NCI-H146 treated with DMSO at 0.1 percent for 48 hours (cell line): ENCODE measurements around the gene NSUN2.

Experiments used
- DNase-seq: peaks from one replicate; lab custom pipeline; 2025; ENCODE audit not compliant: unreplicated experiment; lab: John Stamatoyannopoulos, UW

The NSUN2 gene

GRCh38 chr5:6606884-6607558, 25.8 kb downstream of the NSUN2 start:
- no peak for DNase-seq

- no peak for DNase-seq
Measured at GRCh38 chr5:6604946-6605345, 27.9 kb downstream of the NSUN2 start.

GRCh38 chr5:6604341-6604740, 28.5 kb downstream of the NSUN2 start:
- no peak for DNase-seq

DNA sequence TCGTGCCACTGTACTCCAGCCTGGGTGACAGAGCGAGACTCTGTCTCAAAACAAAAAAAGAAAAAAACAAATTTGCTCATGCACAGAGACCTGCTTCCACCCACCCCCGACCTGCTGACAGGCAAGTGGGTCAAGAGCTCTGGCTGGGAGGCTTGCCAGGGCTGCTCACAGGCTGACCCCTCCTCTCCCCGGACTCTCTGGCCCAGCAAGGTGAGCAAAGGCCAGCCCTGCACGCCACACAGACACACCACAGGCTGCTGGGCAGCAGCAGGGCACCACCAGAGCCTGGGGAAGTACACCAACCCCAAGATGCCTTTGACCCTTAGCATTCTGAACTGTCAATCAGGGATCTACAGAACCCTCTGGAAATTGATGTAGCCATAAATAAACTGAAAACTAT, 29.2 kb downstream of the NSUN2 start:
- no peak for DNase-seq

DNA sequence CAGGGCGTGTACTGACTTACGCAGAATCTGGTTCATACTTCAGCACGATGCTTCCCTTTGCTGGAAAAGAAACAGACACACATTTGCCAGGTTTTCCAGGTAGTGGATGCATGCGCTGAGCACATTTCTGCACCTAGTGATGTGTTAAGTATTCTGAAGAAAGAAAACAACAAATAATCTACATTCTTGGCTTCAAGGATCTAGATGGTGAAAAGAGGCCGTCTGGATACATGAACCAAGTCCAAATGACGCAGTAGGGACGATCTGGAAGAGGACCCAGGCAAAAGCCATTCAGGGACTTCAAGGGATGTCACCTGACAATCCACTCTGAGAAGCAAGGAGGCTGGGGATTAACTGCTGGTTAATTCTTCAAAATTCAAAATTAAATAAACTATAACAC, 30.4 kb downstream of the NSUN2 start:
- DNase-seq: no peak

- DNase-seq: no peak
Measured at GRCh38 chr5:6601816-6602215, 31.0 kb downstream of the NSUN2 start.

DNA sequence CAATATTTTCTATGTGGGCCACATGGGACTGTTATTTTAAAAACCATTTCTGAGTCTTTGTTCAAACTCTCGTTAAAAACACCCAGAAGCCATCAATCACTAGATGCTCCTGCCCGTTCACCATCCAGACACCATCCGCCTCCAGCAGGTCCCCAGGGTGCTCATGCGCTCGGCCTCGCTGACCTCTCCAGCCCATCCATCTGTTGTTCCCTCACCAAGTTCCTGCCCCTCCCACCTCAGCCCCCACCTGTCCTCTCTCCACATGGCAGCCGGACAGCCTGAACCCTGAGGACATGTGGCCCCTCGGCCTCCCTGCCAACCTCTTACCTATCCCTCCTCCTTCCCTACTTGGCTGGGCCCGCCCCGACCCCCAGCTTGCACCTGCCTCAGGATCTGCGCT, 31.6 kb downstream of the NSUN2 start:
- DNase-seq: no peak

- DNase-seq: no peak
Measured at GRCh38 chr5:6599739-6600138, 33.1 kb downstream of the NSUN2 start.

GRCh38 chr5:6598351-6598900, 34.4 kb downstream of the NSUN2 start:
- no peak for DNase-seq

DNA sequence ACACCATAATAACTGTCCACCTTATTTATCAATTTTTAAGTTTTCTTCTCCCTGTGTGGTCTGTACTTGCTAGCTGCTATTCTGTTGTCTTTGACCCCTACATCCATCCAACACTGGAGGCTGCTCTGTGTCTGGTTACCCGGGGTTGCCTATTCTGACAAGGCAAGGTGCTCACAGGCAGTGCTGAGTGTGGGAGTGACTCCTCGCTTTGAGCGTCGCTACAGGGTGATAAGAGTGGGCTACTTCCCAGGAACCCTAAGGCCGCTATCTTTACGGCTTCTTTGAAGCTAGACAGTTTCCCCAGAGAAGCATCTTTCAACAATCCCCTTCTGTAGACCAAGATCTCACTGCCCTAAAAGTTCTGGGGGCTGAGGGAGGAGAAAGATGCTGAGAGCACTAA, 35.3 kb downstream of the NSUN2 start:
- DNase-seq: no peak

- no peak for DNase-seq
Measured at GRCh38 chr5:6596388-6596787, 36.5 kb downstream of the NSUN2 start.

- DNase-seq: no peak
Measured at GRCh38 chr5:6595405-6595804, 37.4 kb downstream of the NSUN2 start.

DNA sequence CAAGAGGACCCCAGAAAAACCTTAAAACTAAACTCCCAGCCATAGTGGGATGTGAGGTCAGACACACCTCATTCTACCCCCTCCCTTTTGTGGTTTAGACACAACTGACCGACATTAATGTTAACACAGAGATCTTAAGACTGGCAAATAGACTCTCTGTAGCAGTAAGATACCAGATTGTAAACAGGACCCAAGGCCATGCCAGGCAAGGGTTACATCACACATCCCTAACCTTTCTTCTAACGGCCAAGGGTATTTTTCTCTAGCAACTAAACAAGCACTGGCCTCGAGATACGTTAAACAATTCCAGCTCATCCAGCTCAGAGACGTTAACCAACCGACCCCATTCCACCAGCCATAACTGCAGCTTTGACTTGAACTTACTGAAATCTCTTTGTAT, 38.8 kb downstream of the NSUN2 start:
- DNase-seq: no peak

DNA sequence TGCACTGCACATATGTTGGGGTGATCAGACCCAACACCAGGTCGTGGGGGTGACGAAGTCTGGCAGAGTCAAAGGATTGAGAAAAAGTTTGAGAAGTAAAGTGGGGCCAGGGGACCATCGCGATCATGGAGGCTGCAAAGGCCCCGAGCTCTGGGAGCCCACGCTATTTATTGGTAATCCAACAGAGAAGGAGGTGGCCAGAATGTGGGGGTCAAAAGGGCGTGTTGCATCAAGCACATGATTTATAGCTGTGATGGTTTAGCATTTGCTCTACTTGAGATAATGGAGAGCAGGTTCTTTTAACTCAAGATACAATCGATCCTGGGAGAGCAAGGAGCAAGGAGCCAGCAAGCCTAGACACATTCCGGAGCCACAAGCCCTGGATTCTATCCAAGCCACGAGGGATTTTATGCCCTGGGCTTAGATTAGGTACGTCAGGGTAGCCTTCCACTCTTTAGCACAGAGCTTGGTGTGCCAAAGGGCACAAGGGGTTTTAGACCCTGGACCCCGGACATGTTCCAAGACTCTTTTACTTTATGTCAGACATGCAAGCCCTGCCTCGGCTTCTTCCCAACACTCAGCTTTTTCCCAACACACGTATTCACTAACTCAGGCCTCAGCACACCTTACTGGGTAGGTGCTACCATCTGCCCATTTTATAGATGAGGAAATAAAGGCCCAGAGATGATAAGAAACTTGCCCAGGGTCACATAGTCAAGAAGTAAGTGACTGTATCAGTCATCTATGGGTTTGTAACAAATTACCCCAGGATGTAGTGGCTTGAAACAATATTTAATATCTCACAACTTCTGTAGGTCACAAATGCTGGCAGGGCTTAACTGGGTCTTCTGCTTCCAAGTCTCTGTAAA, 39.5 kb downstream of the NSUN2 start:
- no peak for DNase-seq

DNA sequence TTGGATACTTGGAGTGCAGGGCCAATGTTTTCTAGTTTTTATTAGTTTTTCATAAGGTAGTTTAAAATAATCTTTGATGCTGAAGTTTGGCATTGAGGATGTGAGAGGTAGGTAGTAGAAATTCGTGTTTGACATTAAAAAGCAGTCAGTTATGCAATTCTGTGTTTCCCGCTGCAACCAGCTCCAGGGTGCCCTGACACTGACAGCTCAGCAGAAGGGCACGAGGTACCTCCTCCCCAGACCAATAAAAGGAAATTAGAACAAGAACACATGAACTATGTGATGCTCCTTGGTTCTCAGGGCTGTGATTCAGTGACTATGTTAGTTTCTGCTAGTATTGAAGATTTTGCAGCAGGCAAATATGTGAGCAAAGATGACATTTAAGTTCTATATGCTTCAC, 40.2 kb downstream of the NSUN2 start:
- DNase-seq: no peak

DNA sequence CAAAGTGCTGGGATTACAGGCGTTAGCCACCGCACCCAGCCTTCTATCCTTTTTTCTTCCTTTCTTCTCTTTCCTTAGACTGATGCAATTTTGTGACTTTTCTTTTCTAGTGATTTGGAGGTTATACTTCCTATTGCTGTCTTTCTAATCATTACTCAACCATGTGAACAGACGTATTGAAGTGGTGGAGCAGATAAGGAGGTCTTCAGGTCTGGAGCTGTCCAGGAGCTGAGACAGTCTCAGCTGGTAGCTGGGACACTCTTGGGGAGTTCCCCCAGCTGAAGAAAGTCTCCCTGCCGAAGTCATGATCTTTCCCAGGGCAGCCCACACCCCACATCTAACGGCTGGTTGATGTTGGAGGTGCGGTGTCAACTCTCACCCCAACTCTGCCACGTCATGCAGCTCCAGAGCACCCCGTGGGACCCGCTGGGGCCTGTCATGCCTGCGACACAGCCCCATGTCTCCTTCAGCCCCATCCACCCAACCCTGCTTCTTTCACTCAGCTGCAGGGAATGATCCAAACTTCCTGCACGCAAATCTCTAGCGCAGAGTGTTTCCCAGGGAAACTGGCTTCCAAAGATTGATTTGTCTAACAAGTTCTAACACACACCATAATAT, 41.1 kb downstream of the NSUN2 start:
- DNase-seq: no peak

DNA sequence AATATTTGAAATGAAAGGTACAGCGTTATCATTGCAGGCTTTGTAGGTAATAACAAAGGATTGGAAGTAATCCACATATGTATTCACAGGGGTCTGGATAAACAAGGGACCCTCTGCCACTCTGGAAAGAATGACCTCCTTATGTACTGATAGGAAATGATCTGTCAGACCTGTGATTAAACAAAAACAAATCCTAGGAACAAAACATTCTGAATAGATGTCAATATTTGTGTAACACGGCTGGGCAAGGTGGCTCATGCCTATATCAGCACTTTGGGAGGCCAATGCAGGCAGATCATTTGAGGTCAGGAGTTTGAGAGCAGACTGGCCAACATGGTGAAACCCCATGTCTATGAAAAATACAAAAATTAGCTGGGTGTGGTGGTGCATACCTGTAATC, 42.3 kb downstream of the NSUN2 start:
- DNase-seq: peak; percentile 55

DNA sequence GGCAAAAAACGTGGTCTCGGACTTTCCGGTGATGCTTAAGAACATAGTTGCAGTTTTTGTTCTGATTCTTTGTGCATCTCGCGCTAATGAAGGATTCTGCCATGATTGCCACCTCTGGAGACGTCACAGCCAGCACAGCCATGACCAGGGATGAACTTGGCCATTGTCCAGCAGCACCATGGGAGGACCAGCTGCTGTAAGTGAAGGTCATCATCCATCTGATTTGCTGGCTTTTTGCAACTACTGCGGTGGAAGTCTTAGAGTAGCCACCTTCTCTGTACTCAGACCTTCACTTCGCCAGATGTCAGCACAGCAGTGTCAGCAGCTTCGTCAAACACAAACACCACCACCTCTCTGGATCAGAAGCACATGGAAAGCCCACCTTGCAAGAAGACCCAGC, 45.7 kb downstream of the NSUN2 start:
- DNase-seq: no peak

GRCh38 chr5:6586647-6587042, 46.2 kb downstream of the NSUN2 start:
- no peak for DNase-seq

DNA sequence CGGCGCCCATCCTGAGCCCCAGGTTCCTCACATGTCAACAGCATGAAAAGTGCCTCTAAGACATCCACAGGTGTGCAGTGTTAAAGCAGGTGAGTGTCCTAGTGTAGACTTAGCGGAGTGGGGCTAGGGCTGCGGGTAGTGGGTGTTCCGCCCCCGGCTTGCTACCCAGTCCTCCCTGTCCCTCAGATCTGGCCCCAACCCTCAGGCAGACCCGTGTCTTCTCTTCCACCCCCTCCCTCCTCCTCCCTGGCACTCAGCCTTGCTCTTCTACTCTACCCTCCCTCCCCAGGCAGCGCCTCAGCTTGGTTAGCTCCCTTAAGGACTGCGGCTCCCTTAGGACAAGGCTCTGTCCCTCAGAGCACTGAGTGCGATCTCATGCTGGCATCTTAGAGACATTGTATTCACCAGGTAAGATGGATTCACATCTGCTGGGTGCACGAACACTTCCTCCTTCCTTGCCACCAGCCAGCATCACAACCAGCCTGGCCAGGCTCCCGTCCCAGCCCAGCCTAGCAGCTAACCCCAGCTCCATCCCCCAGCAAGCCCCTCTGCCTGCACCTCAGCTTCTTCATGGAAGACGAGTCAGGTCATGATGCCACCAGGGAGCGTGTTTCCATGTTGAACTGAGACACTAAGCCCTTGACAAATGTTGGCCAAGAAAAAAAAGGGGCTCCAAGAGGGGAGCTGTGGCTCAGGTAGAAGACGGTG, 46.8 kb downstream of the NSUN2 start:
- DNase-seq: no peak

DNA sequence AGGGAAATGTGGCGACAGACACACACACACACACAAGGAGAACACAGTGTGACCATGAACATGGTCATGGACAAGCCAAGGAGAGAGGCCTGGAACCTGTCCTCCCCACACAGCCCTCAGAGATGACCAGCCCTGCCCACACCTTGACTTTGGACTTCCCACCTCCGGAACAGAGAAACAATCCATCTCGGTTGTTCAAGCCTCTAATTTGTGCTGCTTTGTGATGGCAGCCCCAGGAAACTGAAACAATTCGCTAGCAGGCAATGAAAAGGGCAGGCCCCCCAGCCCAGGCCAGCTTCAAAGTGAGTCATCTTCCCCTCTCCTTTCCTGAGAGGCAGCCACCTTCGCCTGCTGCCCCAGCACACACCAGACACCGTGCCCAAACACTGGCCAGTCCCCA, 47.7 kb downstream of the NSUN2 start:
- DNase-seq: no peak
